ENCODE data around the gene SKOR1. TPM values are rescaled to one million over a fixed set of nuclear protein-coding genes. Genes with fewer than 3 reads are reported as not detected.

The SKOR1 gene
- total RNA-seq, 4 donors from 2014 or later: 0.13 to 2.1 (median 0.25) TPM

DNA sequence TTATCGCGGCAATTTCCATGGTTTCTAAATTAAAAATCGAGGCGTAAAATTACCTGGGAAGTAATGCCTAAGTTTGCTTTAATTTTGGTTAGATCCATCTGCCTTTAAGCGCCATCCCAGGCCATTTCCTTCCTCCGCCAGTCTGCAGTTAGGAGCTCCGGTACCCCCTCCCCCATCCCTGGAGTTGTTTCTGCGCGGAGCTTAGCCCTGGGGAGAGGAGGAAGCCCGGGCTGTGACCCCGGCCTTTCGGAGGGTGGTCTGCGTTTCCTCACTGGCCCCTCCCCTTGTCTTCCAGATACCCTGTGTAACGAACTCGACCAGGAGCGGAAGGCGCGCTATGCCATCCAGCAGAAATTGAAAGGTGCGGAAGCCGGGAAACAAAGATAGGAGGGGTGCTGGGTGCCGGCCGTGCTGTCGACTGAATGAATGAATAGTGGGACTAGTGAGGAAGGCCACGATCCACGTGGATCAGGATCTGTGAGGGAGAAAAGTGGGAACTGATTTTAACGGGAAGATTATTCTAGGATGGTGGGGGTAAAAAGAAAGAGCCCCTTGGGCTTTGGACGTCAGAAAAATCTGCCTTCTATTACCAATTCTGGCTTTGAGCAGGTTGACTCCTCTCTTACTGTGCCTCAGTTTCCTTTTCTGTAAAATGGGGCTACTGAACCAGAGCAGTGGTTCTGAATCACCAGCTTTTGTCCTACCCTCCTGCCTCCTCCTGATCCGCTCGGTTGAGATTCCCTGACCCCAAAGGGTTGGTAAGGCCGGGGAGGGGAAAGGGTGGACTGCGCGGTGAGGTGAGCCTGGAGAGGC is 7.8 kb downstream of the SKOR1 start:
- Histone ChIP-seq H3K36me3 (no peaks in the 10 kb centered on the region), H3K27ac (no peak overlapping the region), H3K9me3 (no peaks in the 10 kb centered on the region), H3K4me1 (peaks cover 7 to 31% of the 10 kb centered on the region in 2 donors), H3K27me3 (peaks cover 52 to 69% (median 68%) of the 10 kb centered on the region in 3 donors), H3K4me3 (peak overlapping the region; percentile 24 to 44 (median 28))
- no peak for ATAC-seq
- TF ChIP-seq POLR2A (IDR thresholded peaks at IDR 0.05): no peak
- TF ChIP-seq, protein P1, sequence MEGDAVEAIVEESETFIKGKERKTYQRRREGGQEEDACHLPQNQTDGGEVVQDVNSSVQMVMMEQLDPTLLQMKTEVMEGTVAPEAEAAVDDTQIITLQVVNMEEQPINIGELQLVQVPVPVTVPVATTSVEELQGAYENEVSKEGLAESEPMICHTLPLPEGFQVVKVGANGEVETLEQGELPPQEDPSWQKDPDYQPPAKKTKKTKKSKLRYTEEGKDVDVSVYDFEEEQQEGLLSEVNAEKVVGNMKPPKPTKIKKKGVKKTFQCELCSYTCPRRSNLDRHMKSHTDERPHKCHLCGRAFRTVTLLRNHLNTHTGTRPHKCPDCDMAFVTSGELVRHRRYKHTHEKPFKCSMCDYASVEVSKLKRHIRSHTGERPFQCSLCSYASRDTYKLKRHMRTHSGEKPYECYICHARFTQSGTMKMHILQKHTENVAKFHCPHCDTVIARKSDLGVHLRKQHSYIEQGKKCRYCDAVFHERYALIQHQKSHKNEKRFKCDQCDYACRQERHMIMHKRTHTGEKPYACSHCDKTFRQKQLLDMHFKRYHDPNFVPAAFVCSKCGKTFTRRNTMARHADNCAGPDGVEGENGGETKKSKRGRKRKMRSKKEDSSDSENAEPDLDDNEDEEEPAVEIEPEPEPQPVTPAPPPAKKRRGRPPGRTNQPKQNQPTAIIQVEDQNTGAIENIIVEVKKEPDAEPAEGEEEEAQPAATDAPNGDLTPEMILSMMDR (IDR thresholded peaks at IDR 0.05 in 4 of 5, conservative IDR thresholded peaks at IDR 0.05 in 1 of 5): no peak
- in situ Hi-C loops (cut with MboI; ENCODE audit: low sequenced_read_pairs in 4 of 4) (loop anchor here (10.0 to 25.0 kb wide), 4 partner anchors 296 to 896 kb away; partner anchors contain the start of gene MAP2K5 (in 1 of the 4)), intact Hi-C loops (cut with DNase I; ENCODE audit: low total_unique reads) (no loop called here)
- DNase-seq: no peak

DNA sequence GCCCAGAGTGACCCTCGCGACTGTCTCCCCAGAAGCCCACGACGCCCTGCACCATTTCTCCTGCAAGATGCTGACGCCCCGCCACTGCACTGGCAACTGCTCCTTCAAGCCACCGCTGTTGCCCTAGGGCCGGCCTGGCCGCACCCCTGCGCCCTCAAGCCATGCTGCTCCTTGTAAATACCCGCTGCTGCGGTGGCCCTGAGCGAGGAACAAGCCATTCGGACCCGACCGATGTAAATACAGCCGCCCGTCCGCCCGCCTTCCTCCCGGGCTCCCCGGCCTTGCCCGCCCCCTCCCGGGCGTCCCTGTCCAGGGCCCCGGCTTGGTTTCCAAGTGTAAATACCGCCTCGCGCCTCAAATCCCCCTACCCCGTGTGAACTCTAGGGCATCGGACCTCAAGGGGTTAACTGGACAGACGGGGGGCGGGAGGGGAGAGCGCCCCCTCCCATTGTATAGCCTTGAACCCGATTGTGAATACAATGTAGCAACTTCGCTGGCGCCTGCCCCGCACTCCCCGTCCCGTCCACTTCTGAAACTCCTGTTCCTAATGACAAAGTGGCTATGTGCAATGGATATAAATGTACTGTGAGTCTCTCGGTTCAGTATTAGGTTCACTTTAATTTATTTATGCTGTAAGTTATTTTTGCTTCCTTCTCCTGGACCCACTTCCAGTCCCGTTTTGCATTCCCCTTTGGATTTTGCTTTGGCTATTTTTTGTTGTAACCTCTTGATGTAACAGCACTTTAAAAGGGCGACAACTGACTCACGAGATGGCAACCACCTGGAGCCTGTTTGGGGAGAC is 8.6 kb downstream of the SKOR1 start:
- DNase-seq: no peak
- Histone ChIP-seq H3K27ac (no peak overlapping the region), H3K4me1 (peaks cover 13 to 34% of the 10 kb centered on the region in 2 donors), H3K27me3 (peaks cover 44 to 61% (median 60%) of the 10 kb centered on the region in 3 donors), H3K4me3 (peak overlapping the region; percentile 24 to 44 (median 28)), H3K36me3 (no peaks in the 10 kb centered on the region), H3K9me3 (no peaks in the 10 kb centered on the region)
- no peak for ATAC-seq
- in situ Hi-C loops (cut with MboI; ENCODE audit: low sequenced_read_pairs in 4 of 4) (loop anchor here (10.0 to 25.0 kb wide), 4 partner anchors 297 to 897 kb away; partner anchors contain the start of gene MAP2K5 (in 1 of the 4)), intact Hi-C loops (cut with DNase I; ENCODE audit: low total_unique reads) (loop anchor here (1.0 kb wide), 1 partner anchor 377 kb away; no protein-coding TSS in a partner anchor)
- TF ChIP-seq, protein P1 (IDR thresholded peaks at IDR 0.05 in 4 of 5, conservative IDR thresholded peaks at IDR 0.05 in 1 of 5): peak in 4 of 5 experiments; percentile 17 to 50 (median 31)
- no peak for TF ChIP-seq POLR2A (IDR thresholded peaks at IDR 0.05)

DNA sequence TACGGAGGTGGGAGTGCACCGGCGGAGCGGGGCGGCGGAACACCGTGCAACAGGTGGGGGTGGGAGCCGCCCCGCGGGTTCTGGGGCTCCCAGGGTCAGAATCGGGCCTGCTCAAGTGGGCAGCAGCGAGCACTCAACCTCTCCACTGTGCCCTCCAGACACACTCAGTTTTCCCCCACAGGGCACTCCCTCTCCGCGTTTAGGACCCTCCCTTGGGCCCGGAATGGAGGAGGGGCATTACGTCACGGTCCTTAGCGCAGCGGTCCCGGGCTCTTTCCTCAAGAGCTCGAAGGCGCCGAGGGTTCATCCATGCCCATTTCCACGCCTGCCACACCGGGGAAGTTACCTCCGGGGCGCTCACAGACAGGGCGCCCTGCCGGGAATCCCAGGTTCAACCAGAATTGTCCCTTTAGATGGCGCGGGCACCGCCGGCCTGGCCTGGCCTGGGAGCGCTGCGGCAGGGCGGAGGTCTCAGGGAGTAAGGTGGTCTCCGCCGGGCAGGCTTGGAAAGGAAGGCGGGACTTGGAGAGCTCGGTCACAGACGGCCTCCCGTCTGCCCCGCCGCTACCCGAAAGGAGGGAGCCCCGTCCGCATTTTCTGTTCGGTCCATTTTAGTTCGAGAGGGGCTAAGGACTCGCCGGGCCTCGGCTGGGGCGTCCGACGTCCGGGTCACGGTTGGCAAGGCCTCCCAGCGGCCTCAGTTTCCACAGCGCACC is 9.4 kb downstream of the SKOR1 start:
- no peak for ATAC-seq

More for the DNA sequence above, 9.4 kb downstream of the SKOR1 start:
- TF ChIP-seq, protein P1 (IDR thresholded peaks at IDR 0.05 in 4 of 5, conservative IDR thresholded peaks at IDR 0.05 in 1 of 5): no peak
- no peak for TF ChIP-seq POLR2A (IDR thresholded peaks at IDR 0.05)
- Histone ChIP-seq H3K27me3 (peaks cover 36 to 52% (median 52%) of the 10 kb centered on the region in 3 donors), H3K27ac (no peak overlapping the region), H3K9me3 (no peaks in the 10 kb centered on the region), H3K36me3 (no peaks in the 10 kb centered on the region), H3K4me1 (peaks cover 20 to 41% of the 10 kb centered on the region in 2 donors), H3K4me3 (peak overlapping the region; percentile 26 to 44 (median 34))
- in situ Hi-C loops (cut with MboI; ENCODE audit: low sequenced_read_pairs in 4 of 4): loop anchor here (5.0 to 25.0 kb wide), 6 partner anchors 297 to 897 kb away; partner anchors contain the start of genes C15orf61 (in 1 of the 4) and MAP2K5 (in 1 of the 4)
- intact Hi-C loops (cut with DNase I; ENCODE audit: low total_unique reads): loop anchor here (1.0 to 5.0 kb wide), 3 partner anchors 292 to 887 kb away; partner anchors contain the start of gene MAP2K5
- DNase-seq: no peak

Measured in gastrocnemius medialis (tissue), 4 donors.